HepG2 (cell line): Measurements from ENCODE around the gene ESR1. TPM values are rescaled to one million over a fixed set of nuclear protein-coding genes. Genes with fewer than 3 reads are reported as not detected.

Experiments
- ATAC-seq: fragments of 200-7000 bp; cut with Tn5 transposase; 3 replicates; pipeline ENCODE4 v1.9.1; 2020; ENCODE audit warnings: mild to moderate bottlenecking, moderate library complexity
- BruUV-seq: library from RNA; stranded (reverse); fragments of 400-500 nt; replicated peaks from 2 replicates; lab custom pipeline; 2021; lab: Mats Ljungman, UMichigan
- CTCF ChIA-PET: fragments of 300-600 bp; formaldehyde crosslinking; extraction: SDS; loops from one replicate; lab custom pipeline; 2021; ENCODE audit warnings: low total read pairs, inconsistent platforms, low intra/inter-chr PET ratio; lab: Yijun Ruan, JAX
- POLR2A ChIA-PET: fragments of 350-600 bp; sonication (Branson Sonifier 250); formaldehyde crosslinking; loops from one replicate; lab custom pipeline; 2020; ENCODE audit warnings: antibody characterized with exemption, inconsistent platforms; lab: Yijun Ruan, JAX
- DNase-seq: peaks from one replicate; pipeline ENCODE4 v3.0.0-alpha.2; 2015; ENCODE audit warnings: low spot score
- FAIRE-seq: peaks from 3 replicates; lab custom pipeline; 2011; peaks lifted over from hg19 to GRCh38; lab: Jason Lieb, UNC
- H2AFZ ChIP-seq: one replicate; pipeline ENCODE4 v1.6.1; 2011; ENCODE audit warnings: low read length, inconsistent platforms
- H3K27ac ChIP-seq: fragments of 300-600 bp; 3 replicates; pipeline ENCODE4 v1.8.0; 2011; ENCODE audit warnings: mixed run types, mild to moderate bottlenecking, mixed read lengths, low read length, inconsistent platforms; ENCODE audit not compliant: insufficient read depth; ENCODE audit errors: extremely low read length
- H3K27me3 ChIP-seq, 2 experiments: fragments of 200-600 bp in 1 of 2; 2 replicates in 1 of 2; 3 replicates in 1 of 2; pipeline versions ENCODE4 v1.6.0 to v1.8.0; 2011; ENCODE audit warnings: low read length in 2 of 2, mild to moderate bottlenecking in 2 of 2, moderate library complexity in 2 of 2, inconsistent platforms in 1 of 2; ENCODE audit not compliant: insufficient read depth in 2 of 2, control insufficient read depth in 1 of 2
- H3K36me3 ChIP-seq, 2 experiments: fragments of 200-600 bp in 1 of 2; replicated peaks in 1 of 2; 2 replicates in 1 of 2; 3 replicates in 1 of 2; pipeline versions ENCODE4 v1.5.1 to v1.8.0; 2011; ENCODE audit warnings: low read length in 2 of 2, inconsistent platforms in 1 of 2; ENCODE audit not compliant: insufficient read depth in 2 of 2, control insufficient read depth in 1 of 2
- H3K4me1 ChIP-seq: 2 replicates; pipeline ENCODE4 v1.5.1; 2012; ENCODE audit warnings: low read length, inconsistent platforms; ENCODE audit not compliant: insufficient read depth
- H3K4me2 ChIP-seq: 2 replicates; pipeline ENCODE4 v1.6.0; 2011; ENCODE audit warnings: low read depth, low read length, inconsistent platforms
- H3K4me3 ChIP-seq, 3 experiments: fragments of 200-600 bp in 1 of 3; sonication (generic), shearing (Covaris generic) in 1 of 3; replicated peaks in 1 of 3; 2 replicates each; pipeline ENCODE4 v1.5.1; 2011 to 2016; ENCODE audit warnings: low read length in 3 of 3, inconsistent platforms in 2 of 3, low read depth in 2 of 3, mild to moderate bottlenecking in 2 of 3, control low read depth in 1 of 3, mixed read lengths in 1 of 3; ENCODE audit not compliant: insufficient read depth in 1 of 3
- H3K79me2 ChIP-seq: one replicate; pipeline ENCODE4 v1.6.1; 2011; ENCODE audit warnings: low read length, inconsistent platforms; ENCODE audit not compliant: insufficient read depth
- H3K9ac ChIP-seq: 2 replicates; pipeline ENCODE4 v1.6.0; 2011; ENCODE audit warnings: mild to moderate bottlenecking, low read depth, low read length, inconsistent platforms; ENCODE audit not compliant: insufficient read depth
- H3K9me3 ChIP-seq: 2 replicates; pipeline ENCODE4 v1.5.1; 2012; ENCODE audit warnings: mild to moderate bottlenecking, low read length
- H4K20me1 ChIP-seq: 2 replicates; pipeline ENCODE4 v1.6.0; 2011; ENCODE audit warnings: inconsistent platforms, mild to moderate bottlenecking, low read length, moderate library complexity; ENCODE audit not compliant: insufficient read depth
- DR1 ChIP-seq: sonication (generic); formaldehyde crosslinking; IDR thresholded peaks from 2 replicates; pipeline ENCODE4 v1.8.0; 2021; ENCODE audit warnings: mild to moderate bottlenecking, missing genetic modification reagents, inconsistent platforms
- FOXM1 ChIP-seq: sonication (generic); formaldehyde crosslinking; IDR thresholded peaks from 2 replicates; pipeline ENCODE4 v1.5.0; 2020; ENCODE audit warnings: missing genetic modification reagents
- MBD4 ChIP-seq: IDR thresholded peaks from 2 replicates; pipeline ENCODE4 v1.6.1; 2012; ENCODE audit warnings: low read length, inconsistent platforms, borderline replicate concordance
- STAG1 ChIP-seq: sonication (generic); formaldehyde crosslinking; IDR thresholded peaks from 2 replicates; pipeline ENCODE4 v1.4.0; 2020; ENCODE audit warnings: missing genetic modification reagents
- WIZ ChIP-seq: sonication (generic); formaldehyde crosslinking; IDR thresholded peaks from 2 replicates; pipeline ENCODE4 v1.5.1; 2020; ENCODE audit warnings: mild to moderate bottlenecking, missing genetic modification reagents
- ZBTB21 ChIP-seq: sonication (generic); formaldehyde crosslinking; IDR thresholded peaks from 2 replicates; pipeline ENCODE4 v1.4.0; 2020; ENCODE audit warnings: missing genetic modification reagents
- ZNF142 ChIP-seq: sonication (generic); formaldehyde crosslinking; IDR thresholded peaks from 2 replicates; pipeline ENCODE4 v1.4.0; 2020; ENCODE audit warnings: missing genetic modification reagents
- ZNF234 ChIP-seq: sonication (generic); formaldehyde crosslinking; conservative IDR thresholded peaks from 2 replicates; pipeline ENCODE4 v1.5.1; 2020; ENCODE audit warnings: mild to moderate bottlenecking, missing genetic modification reagents
- ZNF292 ChIP-seq: sonication (generic); formaldehyde crosslinking; IDR thresholded peaks from 2 replicates; pipeline ENCODE4 v1.8.1; 2022; ENCODE audit warnings: mild to moderate bottlenecking, low read depth, missing genetic modification reagents, borderline replicate concordance
- ZNF329 ChIP-seq: sonication (generic); formaldehyde crosslinking; IDR thresholded peaks from 2 replicates; pipeline ENCODE4 v1.9.0; 2021; ENCODE audit warnings: low read depth, mild to moderate bottlenecking, missing genetic modification reagents
- ZNF382 ChIP-seq: sonication (generic); formaldehyde crosslinking; IDR thresholded peaks from 2 replicates; pipeline ENCODE4 v1.5.0; 2020; ENCODE audit warnings: missing genetic modification reagents, mild to moderate bottlenecking, borderline replicate concordance
- ZNF543 ChIP-seq: sonication (generic); formaldehyde crosslinking; IDR thresholded peaks from 2 replicates; pipeline ENCODE4 v1.4.0; 2020; ENCODE audit warnings: mild to moderate bottlenecking, missing genetic modification reagents
- WGBS: methylation state at CpG from one replicate; pipeline ENCODE4 v1.1.6; 2017; ENCODE audit warnings: low lambda C conversion rate; 5-methylcytosine and 5-hydroxymethylcytosine counted together
- in situ Hi-C: cut with HindIII; loops from 2 replicates; pipeline ENCODE4 v1.10.0; 2017; ENCODE audit warnings: low pct_unique_long_range_greater_than_20kb; ENCODE audit not compliant: extremely low pct_ligation_motif_present
- intact Hi-C: fragments of 100-400 bp; cut with micrococcal nuclease; formaldehyde crosslinking; loops from one replicate; pipeline ENCODE4 v1.10.0; 2022; ENCODE audit not compliant: unreplicated experiment
- polyA plus RNA-seq, 8 experiments: library from polyadenylated mRNA; depleted of rRNA in 3 of 8; stranded (reverse) in 7 of 8; unstranded in 1 of 8; fragments of >200 nt; fragmentation: Illumina TruSeq in 4 of 8; extraction: Trizol in 4 of 8; gene quantifications; 2 replicates each; pipeline versions ENCODE4 v1.2.1 to v1.2.3, GENCODE V29; 2011 to 2016; ENCODE audit warnings: low read depth in 4 of 8, missing spikeins in 1 of 8, mixed read lengths in 1 of 8; ENCODE audit not compliant: insufficient read depth in 1 of 8
- total RNA-seq, 5 experiments: library from RNA; depleted of rRNA; stranded (reverse); fragments of >200 nt; fragmentation: Illumina TruSeq; extraction: Trizol; gene quantifications; 2 replicates each; pipeline ENCODE4 v1.2.3, GENCODE V29; 2016; ENCODE audit warnings: low read depth in 1 of 5
- TF ChIP-seq, protein P1 (sequence below): sonication (generic); formaldehyde crosslinking; IDR thresholded peaks from 2 replicates; pipeline ENCODE4 v1.4.0; 2020; ENCODE audit warnings: missing genetic modification reagents, mild to moderate bottlenecking, borderline replicate concordance

ESR1 gene
- total and polyA plus RNA-seq, 2 of the 13 experiments (the other 11 are each of a cell fraction or from before 2014, with no cell fraction given), result not detected

GRCh38 chr6:151917531-151918329 lies 110.2 kb downstream of the ESR1 start (continued):
- TF ChIP-seq, protein P1, sequence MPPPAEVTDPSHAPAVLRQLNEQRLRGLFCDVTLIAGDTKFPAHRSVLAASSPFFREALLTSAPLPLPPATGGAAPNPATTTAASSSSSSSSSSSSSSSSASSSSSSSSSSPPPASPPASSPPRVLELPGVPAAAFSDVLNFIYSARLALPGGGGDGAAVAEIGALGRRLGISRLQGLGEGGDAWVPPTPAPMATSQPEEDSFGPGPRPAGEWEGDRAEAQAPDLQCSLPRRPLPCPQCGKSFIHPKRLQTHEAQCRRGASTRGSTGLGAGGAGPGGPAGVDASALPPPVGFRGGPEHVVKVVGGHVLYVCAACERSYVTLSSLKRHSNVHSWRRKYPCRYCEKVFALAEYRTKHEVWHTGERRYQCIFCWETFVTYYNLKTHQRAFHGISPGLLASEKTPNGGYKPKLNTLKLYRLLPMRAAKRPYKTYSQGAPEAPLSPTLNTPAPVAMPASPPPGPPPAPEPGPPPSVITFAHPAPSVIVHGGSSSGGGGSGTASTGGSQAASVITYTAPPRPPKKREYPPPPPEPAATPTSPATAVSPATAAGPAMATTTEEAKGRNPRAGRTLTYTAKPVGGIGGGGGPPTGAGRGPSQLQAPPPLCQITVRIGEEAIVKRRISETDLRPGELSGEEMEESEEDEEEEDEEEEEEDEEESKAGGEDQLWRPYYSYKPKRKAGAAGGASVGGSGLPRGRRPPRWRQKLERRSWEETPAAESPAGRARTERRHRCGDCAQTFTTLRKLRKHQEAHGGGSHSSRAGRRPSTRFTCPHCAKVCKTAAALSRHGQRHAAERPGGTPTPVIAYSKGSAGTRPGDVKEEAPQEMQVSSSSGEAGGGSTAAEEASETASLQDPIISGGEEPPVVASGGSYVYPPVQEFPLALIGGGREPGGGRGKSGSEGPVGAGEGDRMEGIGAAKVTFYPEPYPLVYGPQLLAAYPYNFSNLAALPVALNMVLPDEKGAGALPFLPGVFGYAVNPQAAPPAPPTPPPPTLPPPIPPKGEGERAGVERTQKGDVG (CRISPR knock-in tag), result no peak

- Histone ChIP-seq H3K4me3 (no peak overlapping the region), H3K9ac (no peak overlapping the region), H4K20me1 (no peaks in the 10 kb centered on the region), H2AFZ (no peak overlapping the region), H3K36me3 (no peaks in the 10 kb centered on the region), H3K9me3 (no peaks in the 10 kb centered on the region), H3K4me1 (no peaks in the 10 kb centered on the region), H3K27ac (no peak overlapping the region), H3K4me2 (no peak overlapping the region), H3K27me3 (no peaks in the 10 kb centered on the region), H3K79me2 (no peaks in the 10 kb centered on the region)
- POLR2A ChIA-PET, result no interaction called here
- intact Hi-C loops, result no loop called here
- FAIRE-seq (no peak), DNase-seq (no peak), ATAC-seq (no peak)
- 33% methylated on average over 3 of the region's 3 CpGs for WGBS
- in situ Hi-C loops, result no loop called here
- no TSS peak for BruUV-seq
- CTCF ChIA-PET, result no interaction called here
- TF ChIP-seq ZBTB21 (CRISPR knock-in tag) (no peak), ZNF382 (CRISPR knock-in tag) (no peak), ZNF142 (CRISPR knock-in tag) (no peak), ZNF543 (CRISPR knock-in tag) (no peak), STAG1 (CRISPR knock-in tag) (no peak), FOXM1 (CRISPR knock-in tag) (no peak), ZNF234 (CRISPR knock-in tag) (no peak), ZNF292 (CRISPR knock-in tag) (no peak), MBD4 (no peak), WIZ (no peak), DR1 (CRISPR knock-in tag) (no peak), ZNF329 (no peak)
Observed at GRCh38 chr6:151940307-151940706, 132.8 kb downstream of the ESR1 start.
